Heart right ventricle (tissue), 16 donors: Measurements from ENCODE around the gene GUK1. TPM values are rescaled to one million over a fixed set of nuclear protein-coding genes. Genes with fewer than 3 reads are reported as not detected.

Experiments
- ATAC-seq, 8 donors: fragments of 200-7000 bp; cut with Tn5 transposase; one replicate each; pipeline ENCODE4 v1.9.1; 2020; ENCODE audit warnings: mild to moderate bottlenecking in 8 of 8, moderate library complexity in 8 of 8, moderate number of reproducible peaks in 1 of 8
- DNase-seq, 2 donors: peaks; one replicate each; pipeline ENCODE4 v3.0.0-alpha.2; 2020
- H3K27ac ChIP-seq, 10 donors: fragments of 200-600 bp; sonication (generic) in 2 of 10; one replicate each; pipeline versions ENCODE4 v1.5.0 to v1.8.0; 2020 to 2022; ENCODE audit warnings: mild to moderate bottlenecking in 3 of 10
- H3K27me3 ChIP-seq, 7 donors: fragments of 200-600 bp; one replicate each; pipeline ENCODE4 v1.8.0; 2021 to 2022; ENCODE audit warnings: mild to moderate bottlenecking in 2 of 7
- H3K36me3 ChIP-seq, 9 donors: fragments of 200-600 bp; sonication (generic) in 1 of 9; one replicate each; pipeline versions ENCODE4 v1.5.0 to v1.8.0; 2020 to 2022; ENCODE audit warnings: mild to moderate bottlenecking in 2 of 9
- H3K4me1 ChIP-seq, 9 donors: fragments of 200-600 bp; sonication (generic) in 1 of 9; one replicate each; pipeline versions ENCODE4 v1.5.0 to v1.8.0; 2020 to 2022; ENCODE audit warnings: mild to moderate bottlenecking in 4 of 9
- H3K4me3 ChIP-seq, 10 donors: fragments of 200-600 bp; sonication (generic) in 2 of 10; one replicate each; pipeline versions ENCODE4 v1.5.0 to v1.8.0; 2020 to 2022; ENCODE audit warnings: mild to moderate bottlenecking in 7 of 10, moderate library complexity in 2 of 10
- H3K9me3 ChIP-seq, 11 donors: fragments of 200-600 bp in 10 of 11; sonication (generic) in 2 of 11; one replicate each; pipeline versions ENCODE4 v1.5.0 to v1.8.0; 2013 to 2022; ENCODE audit warnings: mild to moderate bottlenecking in 2 of 11, control low read depth in 1 of 11, moderate library complexity in 1 of 11
- whole genome bisulfite sequencing, 2 donors: extraction: QIAGEN DNeasy Blood & Tissue Kit; methylation state at CpG; one replicate each; pipeline ENCODE4 v1.1.7; 2013; ENCODE audit warnings: inconsistent platforms in 1 of 2; 5-methylcytosine and 5-hydroxymethylcytosine counted together
- intact Hi-C, 10 donors: fragments of 100-400 bp; cut with DNase I; formaldehyde crosslinking; loops; one replicate each; pipeline versions ENCODE4 v1.11.1 to v1.14.2; 2022
- polyA plus RNA-seq, 2 donors: library from polyadenylated mRNA; stranded (reverse); fragments of 200-250 nt; gene quantifications; one replicate each; pipeline ENCODE4 v1.2.3, GENCODE V29; 2013
- total RNA-seq, 10 donors: library from RNA; stranded (reverse); fragmentation: NEBNext Ultra II Directional in 3 of 10; extraction: Animal tissue kit (Norgen Biotek cat#: 25700) in 3 of 10; gene quantifications; one replicate each; pipeline versions ENCODE4 v1.2.1 to v1.2.4, GENCODE V29; 2021 to 2023
- TF ChIP-seq, protein P1 (sequence below), 9 donors: fragments of 200-600 bp; sonication (generic) in 2 of 9; IDR thresholded peaks; one replicate each; pipeline versions ENCODE4 v1.5.0 to v1.8.0; 2021 to 2022; ENCODE audit warnings: antibody characterized with exemption in 9 of 9, mild to moderate bottlenecking in 5 of 9, moderate library complexity in 1 of 9
- donor health status: Arrhythmogenic right ventricular cardiomyopathy.
- donor health status: ischemic (EF 13 %, LVEDD 7.1; RV severe dilation, severe dysfunction).
- donor health status: healthy with polysubstance abuse.
- donor health status: DM: no; HTN: yes; CAD: no.
- donor health status: DM: no; HTN: no; CAD: no.
- donor health status: ischemic (EF 25% LVEDD 6.9; RV normal size, moderate dysfunction).
- donor health status: ischemic (EF 25% LVEDD 5.7; RV mildly dilated, moderate dysfunction).
- donor health status: healthy.
- donor health status: DM: yes; HTN: yes; CAD: no.
- donor health status: Ischemic cardiomyopathy.
- donor health status: ischemic (EF 35%, LVEDD 5.7; RV mildly dilated, moderate dysfunction).
- donor health status: nonischemic (EF 11% LVEDD 7.7; RV severe dilation, severe dysfunction).
- donor health status: DM: yes; HTN: yes; CAD: no.
- donor health status: PGD.
- donor health status: ischemic (EF 29% LVEDD 5.4; RV normal size, mild dysfunction).
- donor health status: nonischemic (EF 23%, LVEDD 6.1; RV moderate dilation, normal function).

The GUK1 gene
- total and polyA plus RNA-seq, 12 donors: 121 to 474 (median 169) TPM

DNA sequence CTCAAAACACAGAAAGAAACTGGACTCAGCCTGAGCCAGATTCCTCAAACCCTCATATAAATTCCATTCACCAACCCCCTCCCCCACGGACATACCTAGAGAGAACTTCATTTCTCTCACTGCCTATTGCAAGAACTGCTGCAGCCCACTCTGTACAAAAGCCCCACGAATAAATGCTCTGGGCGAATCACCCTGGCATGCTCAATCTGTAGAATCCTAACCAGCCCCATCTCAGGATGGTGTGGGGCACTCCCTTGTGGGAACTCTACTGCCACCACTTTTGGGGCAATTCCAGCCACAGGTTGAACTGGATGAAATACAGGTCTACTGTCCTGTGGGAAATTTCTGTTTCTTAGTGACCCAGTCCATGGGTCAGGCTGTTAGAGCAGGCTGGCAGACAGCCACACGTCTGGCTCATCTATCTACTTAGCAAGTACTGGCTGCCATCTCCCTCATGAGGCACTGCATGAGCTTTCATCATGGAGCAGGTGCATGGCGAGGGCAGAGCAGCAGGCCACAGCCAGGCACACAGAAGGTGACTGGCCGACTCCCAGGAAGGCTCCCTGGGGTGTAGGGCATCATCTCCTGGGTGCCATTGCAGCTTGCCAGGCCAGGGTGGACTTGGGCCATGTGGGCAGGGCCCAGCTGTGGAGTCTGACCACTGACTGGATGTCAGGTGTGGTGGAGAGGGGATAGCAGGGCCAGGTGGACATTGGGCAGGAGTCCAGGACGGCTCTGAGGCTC is 35.4 kb upstream of the GUK1 start:
- Histone ChIP-seq H3K4me3 (no peak overlapping the region), H3K27me3 (no peaks in the 10 kb centered on the region), H3K9me3 (no peaks in the 10 kb centered on the region), H3K4me1 (peaks cover 19 to 54% (median 44%) of the 10 kb centered on the region in 9 donors), H3K36me3 (peaks cover 0 to 47% (median 24%) of the 10 kb centered on the region in 9 donors), H3K27ac (peak overlapping the region in 2 of 10 donors; percentile 16 to 93)
- TF ChIP-seq, protein P1, sequence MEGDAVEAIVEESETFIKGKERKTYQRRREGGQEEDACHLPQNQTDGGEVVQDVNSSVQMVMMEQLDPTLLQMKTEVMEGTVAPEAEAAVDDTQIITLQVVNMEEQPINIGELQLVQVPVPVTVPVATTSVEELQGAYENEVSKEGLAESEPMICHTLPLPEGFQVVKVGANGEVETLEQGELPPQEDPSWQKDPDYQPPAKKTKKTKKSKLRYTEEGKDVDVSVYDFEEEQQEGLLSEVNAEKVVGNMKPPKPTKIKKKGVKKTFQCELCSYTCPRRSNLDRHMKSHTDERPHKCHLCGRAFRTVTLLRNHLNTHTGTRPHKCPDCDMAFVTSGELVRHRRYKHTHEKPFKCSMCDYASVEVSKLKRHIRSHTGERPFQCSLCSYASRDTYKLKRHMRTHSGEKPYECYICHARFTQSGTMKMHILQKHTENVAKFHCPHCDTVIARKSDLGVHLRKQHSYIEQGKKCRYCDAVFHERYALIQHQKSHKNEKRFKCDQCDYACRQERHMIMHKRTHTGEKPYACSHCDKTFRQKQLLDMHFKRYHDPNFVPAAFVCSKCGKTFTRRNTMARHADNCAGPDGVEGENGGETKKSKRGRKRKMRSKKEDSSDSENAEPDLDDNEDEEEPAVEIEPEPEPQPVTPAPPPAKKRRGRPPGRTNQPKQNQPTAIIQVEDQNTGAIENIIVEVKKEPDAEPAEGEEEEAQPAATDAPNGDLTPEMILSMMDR (IDR thresholded peaks at IDR 0.05): no peak
- WGBS, 2 donors: 54 to 63% methylated on average over 7 of the region's 7 CpGs
- DNase-seq (peak in 1 of 2 donors; percentile 18), ATAC-seq (no peak)
- intact Hi-C loops: no loop called here

DNA sequence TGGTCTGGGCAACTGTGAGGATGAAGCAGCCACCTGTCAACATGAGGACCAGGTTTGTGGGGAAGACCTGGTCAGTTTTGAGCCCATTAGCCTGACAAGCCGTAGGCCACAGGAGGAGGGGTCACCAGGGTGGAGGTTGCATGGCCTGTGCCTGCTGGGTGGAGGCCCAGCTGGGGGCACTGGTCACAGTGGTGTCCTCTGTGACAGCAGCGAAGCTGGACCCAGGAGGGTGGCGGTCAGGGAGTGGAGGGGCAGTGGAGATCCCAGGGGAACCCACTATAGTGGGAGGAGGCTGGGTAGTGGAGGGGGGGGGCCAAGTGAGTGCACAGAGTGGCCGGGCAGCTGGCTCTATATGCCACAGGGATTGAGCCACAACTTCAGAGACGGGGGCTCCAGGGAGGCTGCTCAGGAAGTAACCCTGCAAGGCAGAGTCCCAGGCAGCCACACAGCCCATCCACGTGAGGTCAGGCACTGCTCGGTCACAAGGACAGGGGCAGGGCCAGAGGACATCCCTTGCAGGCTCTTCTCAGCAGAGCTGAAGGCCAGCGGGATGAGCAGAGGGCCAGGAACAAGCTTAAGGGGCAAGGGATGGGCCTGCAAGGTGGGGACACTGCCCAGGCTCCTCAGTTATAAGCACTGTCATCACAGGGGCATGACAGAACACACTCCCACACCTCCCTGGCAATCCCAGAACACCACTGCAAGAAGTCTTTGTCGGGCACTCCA is 34.6 kb upstream of the GUK1 start:
- TF ChIP-seq, protein P1 (IDR thresholded peaks at IDR 0.05): no peak
- ATAC-seq (no peak), DNase-seq (peak in 1 of 2 donors; percentile 13)
- Histone ChIP-seq H3K27ac (no peak overlapping the region), H3K4me3 (no peak overlapping the region), H3K4me1 (peaks cover 19 to 61% (median 51%) of the 10 kb centered on the region in 9 donors), H3K9me3 (no peaks in the 10 kb centered on the region), H3K36me3 (peaks cover 0 to 40% (median 17%) of the 10 kb centered on the region in 9 donors), H3K27me3 (no peaks in the 10 kb centered on the region)
- 75 to 79% methylated on average over 9 of the region's 9 CpGs for WGBS, 2 donors
- intact Hi-C loops: no loop called here

DNA sequence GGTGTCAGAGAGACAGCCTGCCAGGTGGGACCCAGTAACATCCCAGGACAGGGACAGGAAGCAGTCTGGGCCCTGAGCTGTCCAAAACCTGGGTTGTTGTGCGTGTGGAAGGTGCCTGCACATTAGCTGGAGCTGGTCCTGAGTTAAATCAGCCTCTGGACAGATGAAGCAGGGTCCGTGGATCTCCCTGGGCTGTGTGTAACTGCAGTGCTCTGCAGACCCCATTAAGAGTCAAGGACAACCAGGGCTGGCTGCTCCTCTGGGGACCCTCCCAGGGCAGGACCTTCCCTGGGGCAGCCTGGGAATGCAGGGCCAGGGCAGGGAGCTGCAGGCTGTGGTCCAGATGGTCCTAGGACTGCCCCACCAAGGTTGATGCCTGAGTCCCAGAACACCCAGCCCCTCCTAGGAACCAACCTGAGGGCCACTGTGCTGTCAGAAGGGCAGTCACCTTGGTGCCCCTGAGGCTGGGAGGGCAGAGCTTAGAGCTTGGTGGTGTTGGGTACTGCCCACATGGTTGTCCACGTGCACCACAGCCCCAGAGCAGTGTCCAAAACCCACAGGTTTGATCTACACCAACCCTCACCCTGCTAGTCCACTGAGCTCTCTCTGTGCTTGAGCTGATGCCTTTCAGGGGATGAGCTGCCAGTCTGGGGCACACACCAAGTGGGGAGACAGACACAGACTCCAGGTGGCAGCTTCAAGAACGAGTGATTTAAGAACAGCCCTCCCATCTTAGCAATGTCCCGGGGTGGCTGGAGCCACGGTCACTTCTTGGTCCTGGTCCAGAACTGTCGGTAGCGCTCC is 33.9 kb upstream of the GUK1 start:
- TF ChIP-seq, protein P1 (IDR thresholded peaks at IDR 0.05): no peak

DNA sequence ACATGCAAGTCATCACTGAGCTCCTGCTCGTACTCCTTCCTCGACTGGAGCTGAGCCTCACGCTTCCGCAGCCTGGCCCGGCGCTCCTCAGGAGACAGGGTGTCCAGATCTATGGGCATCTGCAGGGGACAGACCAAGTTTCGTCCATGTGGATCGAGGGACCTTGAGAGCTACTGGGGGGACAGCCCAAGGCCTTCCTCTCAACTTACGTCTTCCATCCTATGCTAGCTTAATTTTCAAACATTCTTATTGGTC is 33.4 kb upstream of the GUK1 start:
- Histone ChIP-seq H3K9me3 (no peaks in the 10 kb centered on the region), H3K27me3 (no peaks in the 10 kb centered on the region), H3K27ac (no peak overlapping the region), H3K4me1 (peaks cover 19 to 53% (median 43%) of the 10 kb centered on the region in 9 donors), H3K36me3 (peaks cover 0 to 27% (median 10%) of the 10 kb centered on the region in 9 donors), H3K4me3 (no peak overlapping the region)
- ATAC-seq (no peak), DNase-seq (peak in 1 of 2 donors; percentile 10)
- WGBS, 2 donors: 87% methylated on average over 9 of the region's 9 CpGs
- intact Hi-C loops: no loop called here
- TF ChIP-seq, protein P1 (IDR thresholded peaks at IDR 0.05): no peak

More for the DNA sequence above, 33.9 kb upstream of the GUK1 start:
- no peak for ATAC-seq
- Histone ChIP-seq H3K4me3 (no peak overlapping the region), H3K27me3 (no peaks in the 10 kb centered on the region), H3K9me3 (no peaks in the 10 kb centered on the region), H3K36me3 (peaks cover 0 to 32% (median 10%) of the 10 kb centered on the region in 9 donors), H3K27ac (no peak overlapping the region), H3K4me1 (peaks cover 19 to 59% (median 47%) of the 10 kb centered on the region in 9 donors)
- peak in 1 of 2 donors; percentile 10 for DNase-seq
- intact Hi-C loops: no loop called here
- 83% methylated on average over 8 of the region's 8 CpGs for WGBS, 2 donors
